H1 (cell line): ENCODE results near the gene NDUFS8. TPM values are rescaled to one million over a fixed set of nuclear protein-coding genes. Genes with fewer than 3 reads are reported as not detected.

ENCODE experiments used
- CTCF ChIA-PET: fragments of 300-600 bp; sonication (Branson Sonifier 250); formaldehyde crosslinking; loops from one replicate; lab custom pipeline; 2021; ENCODE audit not compliant: partially characterized antibody; lab: Charles Lee
- POLR2A ChIA-PET: fragments of 300-600 bp; sonication (Branson Sonifier 250); formaldehyde crosslinking; loops from one replicate; lab custom pipeline; 2021; ENCODE audit warnings: inconsistent platforms; ENCODE audit not compliant: partially characterized antibody; lab: Charles Lee
- DNase-seq, 2 experiments: peaks; one replicate each; pipeline versions ENCODE4 v3.0.0 to v3.0.0-alpha.2; 2010 to 2022; ENCODE audit warnings: low spot score in 2 of 2, low read depth in 1 of 2, mixed read lengths in 1 of 2
- FAIRE-seq: peaks from 2 replicates; lab custom pipeline; 2011; peaks lifted over from hg19 to GRCh38; lab: Jason Lieb, UNC
- H2AFZ ChIP-seq: 2 replicates; pipeline ENCODE4 v1.8.1; 2012; ENCODE audit warnings: low read length, inconsistent platforms
- H2AK5ac ChIP-seq: 2 replicates; pipeline ENCODE4 v1.6.1; 2013; ENCODE audit warnings: low read depth, low read length
- H2BK120ac ChIP-seq: replicated peaks from 2 replicates; pipeline ENCODE3; 2013; ENCODE audit warnings: low read depth, low read length, inconsistent platforms
- H2BK12ac ChIP-seq: 2 replicates; pipeline ENCODE4 v1.6.1; 2013; ENCODE audit warnings: low read depth, low read length
- H2BK15ac ChIP-seq: 2 replicates; pipeline ENCODE4 v1.6.1; 2013; ENCODE audit warnings: low read length
- H2BK20ac ChIP-seq: 2 replicates; pipeline ENCODE4 v1.6.1; 2013; ENCODE audit warnings: low read length
- H2BK5ac ChIP-seq: 2 replicates; pipeline ENCODE4 v1.6.1; 2013; ENCODE audit warnings: low read depth, low read length
- H3K14ac ChIP-seq: 2 replicates; pipeline ENCODE4 v1.6.1; 2013; ENCODE audit warnings: inconsistent platforms; ENCODE audit not compliant: insufficient read length
- H3K18ac ChIP-seq: 2 replicates; pipeline ENCODE4 v1.6.1; 2013; ENCODE audit warnings: low read length; ENCODE audit errors: extremely low read depth
- H3K23ac ChIP-seq: 2 replicates; pipeline ENCODE4 v1.6.1; 2013; ENCODE audit warnings: inconsistent platforms; ENCODE audit not compliant: insufficient read length
- H3K23me2 ChIP-seq: 2 replicates; pipeline ENCODE4 v1.6.1; 2013; ENCODE audit warnings: low read depth, low read length
- H3K27ac ChIP-seq: 2 replicates; pipeline ENCODE4 v1.6.1; 2011; ENCODE audit warnings: low read depth, low read length, inconsistent platforms
- H3K27me3 ChIP-seq, 4 experiments: replicated peaks in 1 of 4; 1 replicate in 1 of 4; 2 replicates in 3 of 4; pipeline versions ENCODE4 v1.6.1 to v1.8.1; 2011 to 2013; ENCODE audit warnings: low read length in 3 of 4, mild to moderate bottlenecking in 3 of 4, inconsistent platforms in 2 of 4, mixed read lengths in 2 of 4, moderate library complexity in 1 of 4; ENCODE audit not compliant: control insufficient read depth in 3 of 4, insufficient read depth in 3 of 4; ENCODE audit errors: extremely low read depth in 1 of 4
- H3K36me3 ChIP-seq, 4 experiments: 2 replicates each; pipeline versions ENCODE4 v1.6.1 to v1.8.1; 2011 to 2013; ENCODE audit warnings: mild to moderate bottlenecking in 4 of 4, low read length in 3 of 4, moderate library complexity in 2 of 4, control low read depth in 1 of 4, inconsistent platforms in 1 of 4; ENCODE audit not compliant: insufficient read depth in 4 of 4, control insufficient read depth in 2 of 4
- H3K4ac ChIP-seq: replicated peaks from 2 replicates; pipeline ENCODE3; 2013; ENCODE audit warnings: low read length, low read depth, mixed read lengths, inconsistent platforms; ENCODE audit not compliant: insufficient read length
- H3K4me1 ChIP-seq, 4 experiments: replicated peaks in 1 of 4; 1 replicate in 1 of 4; 2 replicates in 3 of 4; pipeline versions ENCODE4 v1.6.1 to v1.8.1; 2011 to 2013; ENCODE audit warnings: low read length in 3 of 4, inconsistent platforms in 2 of 4, mixed read lengths in 1 of 4; ENCODE audit not compliant: insufficient read depth in 4 of 4, control insufficient read depth in 3 of 4
- H3K4me2 ChIP-seq, 2 experiments: 2 replicates each; pipeline versions ENCODE4 v1.6.1 to v1.8.1; 2011 to 2013; ENCODE audit warnings: low read depth in 2 of 2, low read length in 2 of 2, control low read depth in 1 of 2, inconsistent platforms in 1 of 2, mild to moderate bottlenecking in 1 of 2; ENCODE audit not compliant: insufficient read depth in 1 of 2
- H3K4me3 ChIP-seq, 4 experiments: fragments of 200-600, 300-600 bp in 1 of 4; sonication (generic), shearing (Covaris generic), sonication (Bioruptor Twin) in 1 of 4; 2 replicates each; pipeline versions ENCODE4 v1.5.1 to v1.8.1; 2011 to 2016; ENCODE audit warnings: low read length in 4 of 4, low read depth in 3 of 4, control low read depth in 2 of 4, inconsistent platforms in 2 of 4, mild to moderate bottlenecking in 2 of 4, mixed read lengths in 1 of 4, moderate library complexity in 1 of 4; ENCODE audit not compliant: insufficient read depth in 2 of 4; ENCODE audit errors: extremely low read depth in 1 of 4
- H3K56ac ChIP-seq: replicated peaks from 2 replicates; pipeline ENCODE3; 2013; ENCODE audit warnings: low read depth, mild to moderate bottlenecking, mixed read lengths, low read length, inconsistent platforms; ENCODE audit not compliant: insufficient read length
- H3K79me1 ChIP-seq: 2 replicates; pipeline ENCODE4 v1.6.1; 2013; ENCODE audit warnings: low read depth, low read length, control low read depth
- H3K79me2 ChIP-seq, 2 experiments: 2 replicates each; pipeline versions ENCODE4 v1.6.1 to v1.8.1; 2012 to 2013; ENCODE audit warnings: low read length in 2 of 2, mild to moderate bottlenecking in 2 of 2, inconsistent platforms in 1 of 2; ENCODE audit not compliant: insufficient read depth in 2 of 2, control insufficient read depth in 1 of 2
- H3K9ac ChIP-seq, 4 experiments: replicated peaks in 1 of 4; 1 replicate in 1 of 4; 2 replicates in 3 of 4; pipeline versions ENCODE4 v1.6.1 to v1.8.1; 2011 to 2013; ENCODE audit warnings: low read depth in 3 of 4, low read length in 3 of 4, control low read depth in 2 of 4, mild to moderate bottlenecking in 2 of 4, moderate library complexity in 2 of 4, inconsistent platforms in 1 of 4; ENCODE audit errors: extremely low read depth in 1 of 4
- H3K9me3 ChIP-seq, 2 experiments: 2 replicates each; pipeline versions ENCODE4 v1.6.1 to v1.8.1; 2012 to 2013; ENCODE audit warnings: mild to moderate bottlenecking in 2 of 2, moderate library complexity in 2 of 2, control low read depth in 1 of 2, inconsistent platforms in 1 of 2, low read depth in 1 of 2, low read length in 1 of 2, mixed read lengths in 1 of 2; ENCODE audit not compliant: insufficient read depth in 2 of 2
- H4K20me1 ChIP-seq, 2 experiments: replicated peaks in 1 of 2; 2 replicates each; pipeline versions ENCODE3 to v1.8.1; 2011 to 2013; ENCODE audit warnings: inconsistent platforms in 2 of 2, low read length in 2 of 2, mild to moderate bottlenecking in 1 of 2; ENCODE audit not compliant: insufficient read depth in 2 of 2, control insufficient read depth in 1 of 2
- H4K5ac ChIP-seq: 2 replicates; pipeline ENCODE4 v1.6.1; 2013; ENCODE audit warnings: low read length, low read depth, mixed read lengths, inconsistent platforms; ENCODE audit not compliant: insufficient read length
- H4K8ac ChIP-seq: 2 replicates; pipeline ENCODE4 v1.8.0; 2013; ENCODE audit warnings: mild to moderate bottlenecking, moderate library complexity, low read length, inconsistent platforms; ENCODE audit not compliant: insufficient read depth; ENCODE audit errors: extremely low read depth
- H4K91ac ChIP-seq: replicated peaks from 2 replicates; pipeline ENCODE3; 2013; ENCODE audit warnings: low read length, mixed read lengths, inconsistent platforms; ENCODE audit not compliant: insufficient read length
- ASH2L ChIP-seq: fragments of 200-600, 300-600 bp; sonication (generic); IDR thresholded peaks from one replicate; pipeline ENCODE4 v1.7.1; 2017; ENCODE audit warnings: low read length
- RAD21 ChIP-seq, 2 experiments: IDR thresholded peaks in 1 of 2; conservative IDR thresholded peaks in 1 of 2; 2 replicates each; pipeline ENCODE4 v1.6.1; 2011; ENCODE audit warnings: low read depth in 2 of 2, low read length in 2 of 2, improper control_type of control experiment in 1 of 2, inconsistent platforms in 1 of 2, mild to moderate bottlenecking in 1 of 2, moderate library complexity in 1 of 2
- WGBS, 2 experiments: shearing (Covaris generic) in 1 of 2; methylation state at CpG; one replicate each; pipeline versions ENCODE4 v1.1.6 to v1.1.7; 2013 to 2015; ENCODE audit warnings: low lambda C conversion rate in 2 of 2, mixed read lengths in 2 of 2, inconsistent platforms in 1 of 2, low coverage in 1 of 2, missing lambda C conversion rate in 1 of 2; ENCODE audit not compliant: insufficient replicate concordance in 2 of 2, insufficient coverage in 1 of 2, insufficient read length in 1 of 2; ENCODE audit errors: extremely low coverage in 1 of 2, missing lambda C conversion rate in 1 of 2; 5-methylcytosine and 5-hydroxymethylcytosine counted together
- polyA plus RNA-seq, 7 experiments: library from polyadenylated mRNA; depleted of rRNA in 3 of 7; stranded (reverse) in 5 of 7; unstranded in 2 of 7; fragments of >200 nt in 5 of 7; fragments of 200-250 nt in 2 of 7; gene quantifications; 1 replicate in 5 of 7; 2 replicates in 1 of 7; 4 replicates in 1 of 7; pipeline versions ENCODE4 v1.2.1 to v1.2.3, GENCODE V29; 2011 to 2013; ENCODE audit warnings: missing spikeins in 2 of 7, mixed read lengths in 2 of 7
- total RNA-seq: library from RNA; stranded (reverse); fragmentation: NEBNext Ultra II Directional; extraction: Animal tissue kit (Norgen Biotek cat#: 25700); gene quantifications from 2 replicates; pipeline ENCODE4 v1.2.1, GENCODE V29; 2021

NDUFS8 gene
- total and polyA plus RNA-seq, 2 of the 8 experiments (the other 6 are each of a cell fraction or from before 2014, with no cell fraction given), result 182 to 291 TPM

DNA sequence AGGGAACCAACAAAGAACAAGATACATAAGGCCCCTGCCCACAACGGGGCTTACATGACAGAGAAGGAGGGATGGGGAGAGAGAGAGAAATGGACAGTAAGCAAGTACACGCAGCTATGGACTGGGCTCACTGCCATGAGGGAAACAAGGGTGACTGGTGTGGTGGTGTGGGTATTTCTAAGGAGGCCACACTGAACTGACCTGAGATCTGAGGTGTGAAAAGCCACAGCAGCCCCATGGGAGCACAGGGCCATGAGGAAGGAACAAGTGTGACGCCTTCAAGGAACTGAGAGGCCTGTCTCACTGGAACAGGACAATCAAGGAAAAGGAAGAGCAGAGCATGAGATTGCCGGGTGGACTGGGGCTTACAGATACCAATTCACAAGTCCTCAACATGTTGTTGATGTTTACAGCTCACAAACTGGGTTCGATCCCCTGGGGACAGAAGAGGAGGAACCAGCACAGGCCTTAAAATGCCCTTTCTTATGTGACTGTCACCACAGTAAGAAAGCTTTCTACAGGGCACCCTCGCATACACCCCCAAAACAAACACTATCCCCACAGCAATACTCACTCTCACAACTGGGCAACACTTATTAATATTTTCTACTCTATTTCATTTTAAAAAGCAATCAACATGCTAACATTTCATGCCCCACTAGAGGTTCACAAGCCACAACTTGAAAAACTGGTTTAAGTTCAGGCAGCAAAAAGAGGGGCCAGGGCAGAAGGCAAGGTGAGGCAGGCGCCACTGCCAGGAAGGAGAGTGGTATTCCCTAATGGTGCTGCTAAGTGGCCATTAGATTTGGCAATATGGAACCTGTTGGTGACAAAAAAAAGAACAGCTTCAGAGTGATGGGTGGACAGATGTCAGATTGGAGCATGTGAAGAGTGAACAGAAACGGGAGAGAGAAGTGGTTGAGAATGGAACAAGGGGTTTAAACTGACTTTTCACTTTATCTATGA, 47.4 kb downstream of the NDUFS8 start:
- TF ChIP-seq ASH2L (no peak), RAD21 (IDR thresholded peaks at IDR 0.05 in 1 of 2, conservative IDR thresholded peaks at IDR 0.05 in 1 of 2; ENCODE audit: low read depth in 2 of 2, low read length in 2 of 2) (0 out of 4 replicates have a peak, but pooled peaks of 1 of the 2 experiments have one; percentile 1)
- Histone ChIP-seq H3K14ac (no peak overlapping the region), H2AFZ (no peak overlapping the region), H4K5ac (no peak overlapping the region), H4K91ac (no peak overlapping the region), H3K23ac (no peak overlapping the region), H3K56ac (no peak overlapping the region), H3K9me3 (no peaks in the 10 kb centered on the region), H4K20me1 (peaks cover 5 to 19% of the 10 kb centered on the region in 2 experiments), H2BK5ac (no peak overlapping the region; the same call in 1 of the 2 replicates), H2BK120ac (no peak overlapping the region), H3K36me3 (peaks cover 14 to 57% (median 30%) of the 10 kb centered on the region in 4 experiments), H3K27me3 (no peaks in the 10 kb centered on the region), H3K27ac (no peak overlapping the region), H3K79me2 (peaks cover 3 to 55% of the 10 kb centered on the region in 2 experiments), H2AK5ac (no peak overlapping the region), H3K4me1 (no peaks in the 10 kb centered on the region), H2BK20ac (no peak overlapping the region), H2BK12ac (no peak overlapping the region), H3K4me3 (no peak overlapping the region), H3K4ac (no peak overlapping the region), H4K8ac (peak overlapping the region; percentile 53; the same call in 1 of the 2 replicates), H3K4me2 (no peak overlapping the region), H3K79me1 (peaks cover 23% of the 10 kb centered on the region), H2BK15ac (no peak overlapping the region), H3K23me2 (no peaks in the 10 kb centered on the region), H3K9ac (no peak overlapping the region), H3K18ac (no peak overlapping the region)
- FAIRE-seq (no peak), DNase-seq (no peak)
- 92% methylated on average over 8 of the region's 8 CpGs; no CpG with 5 or more reads in 1 of the 2 experiments for WGBS, 2 experiments
- ChIA-PET CTCF (interaction anchor here (0.6 to 1.3 kb wide), 4 partner anchors 128 to 335 kb away, joined by 3 read pairs; no protein-coding TSS in a partner anchor), POLR2A (interaction anchor here (0.7 to 2.4 kb wide), 4 partner anchors 9 to 41 kb away, joined by 3 to 9 read pairs (median 5); no protein-coding TSS in a partner anchor)
